GM21381 (cell line): ENCODE results near the gene ULBP1.
A peak's percentile ranks its signal among the peaks of the same experiment; 100 is the strongest.
"Not testable (repeated sequence)": the region's sequence is repeated elsewhere in the genome, so short reads cannot be mapped to it uniquely, and the experiment has no call there.

Source experiments
- ATAC-seq: cut with Tn5 transposase; IDR thresholded peaks from one replicate; pipeline ENCODE4 v1.9.1; 2021; ENCODE audit warnings: mild to moderate bottlenecking, moderate library complexity; ENCODE audit not compliant: unreplicated experiment

ULBP1 gene

DNA sequence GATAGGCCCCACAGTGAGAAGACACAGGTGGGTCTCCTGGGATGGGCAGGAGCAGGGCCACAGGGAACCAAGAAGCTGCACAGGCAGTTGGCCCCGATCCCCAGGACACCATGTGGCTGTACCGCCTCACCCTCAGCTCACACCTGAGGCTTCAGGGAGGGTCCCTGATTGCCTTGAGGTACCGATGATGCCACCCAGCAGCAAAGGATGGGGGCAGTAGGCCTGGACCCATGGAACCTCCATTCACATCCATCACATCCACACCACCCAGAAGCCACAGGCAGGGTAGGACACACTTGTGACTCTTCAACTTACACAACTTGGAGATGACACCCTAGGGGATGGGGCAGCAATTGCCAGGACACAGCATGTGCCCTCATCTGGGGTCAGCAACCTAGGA is 39.9 kb downstream of the ULBP1 start:
- ATAC-seq = not testable (repeated sequence)

- peak; percentile 28 for ATAC-seq
These were observed 40.5 kb downstream of the ULBP1 start for GRCh38 chr6:150004101-150004782.

GRCh38 chr6:150004783-150005717 is 41.3 kb downstream of the ULBP1 start:
- peak; percentile 66 for ATAC-seq

GRCh38 chr6:150005761-150006651 is 42.3 kb downstream of the ULBP1 start:
- no peak for ATAC-seq

GRCh38 chr6:150006961-150007464 is 43.3 kb downstream of the ULBP1 start:
- ATAC-seq = no peak

- no peak for ATAC-seq
These were observed 44.8 kb downstream of the ULBP1 start for GRCh38 chr6:150008588-150008987.

GRCh38 chr6:150012846-150013784 is 49.4 kb downstream of the ULBP1 start:
- not testable (repeated sequence) for ATAC-seq

GRCh38 chr6:150013785-150014622 is 50.3 kb downstream of the ULBP1 start:
- not testable (repeated sequence) for ATAC-seq

DNA sequence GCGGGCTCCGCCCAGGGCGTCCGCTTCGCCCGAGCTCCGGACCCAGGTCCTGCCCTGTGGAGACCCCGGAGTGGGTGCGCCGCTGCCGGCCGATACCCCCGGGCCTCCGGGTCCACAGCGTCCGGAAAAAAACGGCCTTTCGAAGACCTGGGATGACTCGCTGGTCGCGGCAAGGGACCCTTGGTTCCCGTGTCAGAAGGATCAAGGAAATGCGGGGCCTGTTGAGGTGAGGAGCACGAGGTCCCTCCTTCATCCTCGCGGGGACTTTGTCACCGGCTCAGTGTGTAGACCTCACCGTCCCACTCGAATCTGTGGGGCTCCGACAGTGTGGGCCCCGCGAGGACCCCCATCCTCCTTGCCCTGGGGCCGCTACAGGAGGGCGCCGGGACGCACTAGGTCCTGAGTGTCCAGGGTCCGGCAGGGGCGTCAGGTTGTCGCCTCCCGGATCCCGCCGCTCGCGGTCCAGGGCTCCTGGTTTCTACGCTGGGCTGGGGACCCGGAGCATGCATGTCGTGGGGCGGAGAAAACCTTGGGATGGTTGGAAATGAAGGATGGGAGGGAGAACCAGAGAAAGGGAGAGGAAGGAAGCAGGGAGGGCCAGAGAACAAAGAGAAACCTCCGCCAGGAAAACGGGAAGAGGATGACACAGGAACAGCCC is 51.0 kb downstream of the ULBP1 start:
- not testable (repeated sequence) for ATAC-seq

DNA sequence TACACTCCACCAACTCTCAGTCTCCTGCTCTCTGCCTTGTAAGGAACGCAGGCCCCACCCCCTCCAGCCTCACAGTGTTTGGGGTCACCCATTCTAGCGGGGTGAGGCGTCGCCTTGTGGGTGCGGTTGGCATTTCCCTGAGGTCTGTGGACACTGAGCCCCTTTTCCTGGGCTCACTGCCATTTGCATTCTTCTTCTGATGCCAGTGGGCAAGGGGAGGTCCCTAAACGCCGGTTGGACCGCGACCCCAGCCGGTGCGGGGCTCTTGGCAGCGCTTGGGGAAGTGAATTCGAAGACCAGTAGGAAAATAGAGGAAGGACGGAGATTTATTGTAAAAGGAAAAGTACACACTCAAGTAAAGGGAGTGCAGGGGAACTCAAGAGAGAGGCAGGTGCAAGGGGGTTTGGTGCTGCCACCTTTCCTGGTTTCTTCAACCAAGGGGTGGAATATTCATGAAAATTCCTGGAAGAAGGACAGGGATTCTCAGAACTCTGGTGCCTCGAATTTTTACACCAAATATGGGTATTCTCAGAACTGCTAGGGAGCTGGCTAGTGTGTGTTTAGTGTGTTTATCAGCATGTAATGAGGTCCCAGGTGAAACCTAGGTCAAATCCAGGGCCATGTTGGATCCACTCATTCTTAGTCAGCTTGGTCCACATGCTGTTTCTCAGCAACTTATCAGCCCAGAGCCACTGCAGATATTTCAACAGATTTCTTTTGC is 51.7 kb downstream of the ULBP1 start:
- not testable (repeated sequence) for ATAC-seq

- ATAC-seq = no peak
These were observed 52.8 kb downstream of the ULBP1 start for GRCh38 chr6:150016324-150017185.

DNA sequence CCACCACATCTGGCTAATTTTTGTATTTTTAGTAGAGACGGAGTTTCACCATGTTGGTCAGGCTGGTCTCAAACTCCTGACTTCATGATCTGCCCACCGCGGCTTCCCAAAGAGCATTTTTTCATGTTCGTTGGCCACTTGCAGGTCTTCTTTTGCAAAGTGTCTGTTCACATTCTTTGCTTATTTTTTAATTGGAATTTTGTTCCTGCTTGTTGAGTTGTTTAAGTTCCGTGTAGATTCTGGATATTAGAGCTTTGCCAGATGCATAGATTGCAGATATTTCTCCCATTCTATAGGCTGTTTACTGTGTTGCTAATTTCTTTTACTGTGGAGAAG is 53.4 kb downstream of the ULBP1 start:
- ATAC-seq = not testable (repeated sequence)

GRCh38 chr6:150018846-150019580 is 55.3 kb downstream of the ULBP1 start:
- no peak for ATAC-seq

DNA sequence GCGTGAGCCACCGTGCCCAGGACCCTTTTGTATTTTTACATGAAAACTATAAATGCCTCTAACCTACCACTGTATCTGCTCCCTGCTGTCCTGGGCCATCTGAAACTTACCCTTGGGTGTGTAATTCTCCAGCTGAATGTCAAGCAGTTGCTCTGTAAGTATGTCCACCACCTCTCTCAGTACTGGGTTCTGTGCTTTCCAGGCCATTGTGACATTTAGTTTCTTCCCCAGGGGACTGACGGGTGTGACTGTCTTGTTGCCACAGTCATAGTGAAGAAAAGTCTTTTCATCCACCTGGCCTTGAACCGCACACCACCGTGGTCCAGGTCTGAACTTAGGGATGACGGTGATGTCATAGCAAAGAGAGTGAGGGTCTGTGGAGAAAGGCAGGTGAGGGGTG is 58.1 kb downstream of the ULBP1 start:
- ATAC-seq = not testable (repeated sequence)
